Ascending aorta (tissue), 2 donors: ENCODE results near the gene XPC. TPM values are rescaled to one million over a fixed set of nuclear protein-coding genes. Genes with fewer than 3 reads are reported as not detected.

Source experiments
- DNase-seq, 2 donors: peaks; one replicate each; pipeline ENCODE4 v3.0.0-alpha.2; 2019; ENCODE audit warnings: low spot score in 2 of 2
- H3K27ac ChIP-seq, 2 donors: fragments of 200-600 bp; sonication (generic); one replicate each; pipeline ENCODE4 v1.5.1; 2016 to 2017; ENCODE audit warnings: mild to moderate bottlenecking in 1 of 2
- H3K27me3 ChIP-seq: fragments of 200-600 bp; sonication (generic); one replicate; pipeline ENCODE4 v1.5.1; 2017
- H3K36me3 ChIP-seq, 2 donors: fragments of 200-600 bp; sonication (generic); one replicate each; pipeline ENCODE4 v1.5.1; 2016
- H3K4me1 ChIP-seq, 2 donors: fragments of 200-600 bp; sonication (generic); one replicate each; pipeline ENCODE4 v1.5.1; 2016 to 2017; ENCODE audit warnings: mild to moderate bottlenecking in 1 of 2
- H3K4me3 ChIP-seq, 2 donors: fragments of 200-600 bp; sonication (generic); one replicate each; pipeline ENCODE4 v1.5.1; 2016 to 2017; ENCODE audit warnings: mild to moderate bottlenecking in 1 of 2
- H3K9me3 ChIP-seq, 2 donors: fragments of 200-600 bp; sonication (generic); one replicate each; pipeline ENCODE4 v1.5.1; 2016
- intact Hi-C: fragments of 100-400 bp; cut with DNase I; formaldehyde crosslinking; loops from one replicate; pipeline ENCODE4 v1.15.1; 2023
- total RNA-seq: library from RNA; depleted of rRNA; stranded (reverse); fragments of >200 nt; gene quantifications from one replicate; pipeline ENCODE4 v1.1.0, GENCODE V29; 2016
- TF ChIP-seq, protein P1 (sequence below), 3 experiments: fragments of 200-600 bp in 2 of 3; fragments of 450-650 bp in 1 of 3; sonication (generic) in 2 of 3; IDR thresholded peaks; one replicate each; pipeline ENCODE4 v1.5.1; 2016 to 2019; ENCODE audit warnings: antibody characterized with exemption in 3 of 3, mild to moderate bottlenecking in 1 of 3, moderate library complexity in 1 of 3

The XPC gene
- total RNA-seq, 1 donor from 2014 or later: 48.9 TPM

DNA sequence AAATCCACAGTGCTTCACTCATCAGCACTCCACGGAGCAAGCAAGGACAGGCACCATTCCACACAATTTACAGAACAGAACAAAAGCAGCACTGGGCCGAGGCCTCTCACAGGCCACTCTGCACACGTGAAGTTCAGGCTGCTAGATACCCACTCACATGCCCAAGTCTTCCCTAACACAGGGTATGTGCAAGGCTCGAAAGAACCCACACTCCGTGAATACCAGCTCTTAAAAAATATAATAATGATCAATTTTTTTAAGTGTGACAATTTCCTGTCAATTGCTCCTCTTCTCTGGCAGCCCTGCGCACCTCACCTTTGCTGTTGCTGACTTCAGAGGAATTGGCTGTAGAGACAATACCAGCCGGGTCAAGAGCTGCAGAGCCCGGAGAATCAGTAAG, 19.0 kb downstream of the XPC start:
- TF ChIP-seq, protein P1, sequence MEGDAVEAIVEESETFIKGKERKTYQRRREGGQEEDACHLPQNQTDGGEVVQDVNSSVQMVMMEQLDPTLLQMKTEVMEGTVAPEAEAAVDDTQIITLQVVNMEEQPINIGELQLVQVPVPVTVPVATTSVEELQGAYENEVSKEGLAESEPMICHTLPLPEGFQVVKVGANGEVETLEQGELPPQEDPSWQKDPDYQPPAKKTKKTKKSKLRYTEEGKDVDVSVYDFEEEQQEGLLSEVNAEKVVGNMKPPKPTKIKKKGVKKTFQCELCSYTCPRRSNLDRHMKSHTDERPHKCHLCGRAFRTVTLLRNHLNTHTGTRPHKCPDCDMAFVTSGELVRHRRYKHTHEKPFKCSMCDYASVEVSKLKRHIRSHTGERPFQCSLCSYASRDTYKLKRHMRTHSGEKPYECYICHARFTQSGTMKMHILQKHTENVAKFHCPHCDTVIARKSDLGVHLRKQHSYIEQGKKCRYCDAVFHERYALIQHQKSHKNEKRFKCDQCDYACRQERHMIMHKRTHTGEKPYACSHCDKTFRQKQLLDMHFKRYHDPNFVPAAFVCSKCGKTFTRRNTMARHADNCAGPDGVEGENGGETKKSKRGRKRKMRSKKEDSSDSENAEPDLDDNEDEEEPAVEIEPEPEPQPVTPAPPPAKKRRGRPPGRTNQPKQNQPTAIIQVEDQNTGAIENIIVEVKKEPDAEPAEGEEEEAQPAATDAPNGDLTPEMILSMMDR (IDR thresholded peaks at IDR 0.05): no peak
- no peak overlapping the region for H3K27ac ChIP-seq

DNA sequence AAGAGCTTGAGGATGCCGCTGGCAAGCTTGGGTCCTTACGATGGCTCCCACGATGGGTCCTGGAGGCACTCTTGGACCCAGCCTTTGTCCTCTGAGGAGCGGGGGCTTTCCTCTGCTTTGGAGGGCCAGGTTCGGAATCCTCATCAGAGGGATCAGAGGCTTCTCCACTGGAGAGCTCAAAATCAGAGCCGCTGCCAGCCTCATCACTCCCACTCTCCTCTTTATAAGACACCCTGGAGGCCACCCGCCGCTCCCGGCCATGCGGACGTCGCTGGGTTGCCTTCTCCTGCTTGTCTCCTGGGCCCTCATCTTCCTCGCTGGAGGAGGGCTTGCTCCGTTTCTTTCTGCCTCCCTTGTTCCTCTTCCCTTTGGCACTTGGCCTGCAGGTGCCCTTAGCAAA, 20.0 kb downstream of the XPC start:
- Histone ChIP-seq H3K4me3 (no peak overlapping the region), H3K9me3 (peaks cover 0 to 16% of the 10 kb centered on the region in 2 donors), H3K27ac (no peak overlapping the region), H3K4me1 (no peaks in the 10 kb centered on the region), H3K27me3 (no peaks in the 10 kb centered on the region), H3K36me3 (peaks cover 82% of the 10 kb centered on the region in 2 donors)
- intact Hi-C loops: no loop called here
- TF ChIP-seq, protein P1 (IDR thresholded peaks at IDR 0.05): no peak
- no peak for DNase-seq

More for the DNA sequence above, 19.0 kb downstream of the XPC start:
- no peaks in the 10 kb centered on the region for H3K4me1 ChIP-seq
- DNase-seq: no peak
- peaks cover 83 to 85% of the 10 kb centered on the region in 2 donors for H3K36me3 ChIP-seq
- no peaks in the 10 kb centered on the region for H3K27me3 ChIP-seq
- intact Hi-C loops: no loop called here
- H3K4me3 ChIP-seq: no peak overlapping the region
- peaks cover 0 to 16% of the 10 kb centered on the region in 2 donors for H3K9me3 ChIP-seq

DNA sequence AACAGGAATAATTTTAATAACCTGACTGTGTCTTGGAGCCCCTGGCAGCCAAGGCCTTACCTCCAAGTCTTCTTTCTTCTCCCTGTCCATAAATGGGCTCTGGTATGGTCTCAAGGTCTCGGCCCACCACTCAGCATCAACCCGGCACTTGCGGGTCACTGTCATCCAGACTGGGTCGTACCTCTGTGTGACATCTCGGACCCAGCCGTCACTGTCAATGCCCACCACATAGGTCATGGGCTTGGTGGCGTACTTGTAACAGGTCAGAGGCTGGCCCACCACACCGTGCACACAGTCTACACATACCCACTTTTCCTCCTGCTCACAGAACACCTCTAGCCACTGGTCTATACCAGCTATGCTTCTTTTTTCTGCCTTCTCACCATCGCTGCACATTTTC, 20.4 kb downstream of the XPC start:
- intact Hi-C loops: no loop called here
- TF ChIP-seq, protein P1 (IDR thresholded peaks at IDR 0.05): no peak
- no peaks in the 10 kb centered on the region for H3K4me1 ChIP-seq
- peaks cover 0 to 16% of the 10 kb centered on the region in 2 donors for H3K9me3 ChIP-seq
- peaks cover 80 to 82% of the 10 kb centered on the region in 2 donors for H3K36me3 ChIP-seq
- DNase-seq: no peak
- H3K4me3 ChIP-seq: no peak overlapping the region
- no peak overlapping the region for H3K27ac ChIP-seq
- no peaks in the 10 kb centered on the region for H3K27me3 ChIP-seq

DNA sequence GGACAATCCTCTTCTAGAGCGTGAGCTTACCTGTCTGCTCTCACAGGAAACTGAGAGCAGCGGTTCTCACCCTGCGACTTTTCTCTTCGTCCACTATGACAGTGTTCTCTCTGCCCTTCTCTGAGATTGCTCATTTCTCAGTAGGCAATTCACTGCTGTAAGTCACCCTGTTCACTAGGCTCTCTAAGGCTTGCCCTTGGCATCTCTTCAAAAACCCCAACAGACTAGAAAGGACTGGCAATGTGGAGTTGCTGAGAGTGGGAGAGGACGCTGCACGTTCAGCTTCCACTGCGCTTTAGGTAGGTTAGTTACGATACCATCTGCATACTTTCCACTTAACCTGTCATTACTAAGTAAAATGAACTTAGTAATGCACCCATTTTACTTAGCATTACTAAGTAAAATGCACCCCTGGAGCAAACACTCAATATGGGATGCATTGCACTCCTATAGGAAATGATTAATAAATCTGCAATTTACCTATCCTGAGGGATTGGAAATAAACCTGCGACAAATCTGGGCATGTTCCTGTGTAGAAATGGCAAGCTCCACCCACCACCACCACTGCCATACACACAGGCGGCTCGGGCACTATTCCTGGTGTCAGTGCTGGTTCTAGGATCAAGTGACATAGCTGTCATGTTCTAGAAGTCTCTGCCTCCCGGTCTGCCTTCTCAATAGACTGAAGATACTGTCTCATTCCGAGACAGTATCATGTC, 21.4 kb downstream of the XPC start:
- Histone ChIP-seq H3K36me3 (peaks cover 79 to 81% of the 10 kb centered on the region in 2 donors), H3K4me1 (no peaks in the 10 kb centered on the region), H3K4me3 (no peak overlapping the region), H3K27ac (no peak overlapping the region), H3K27me3 (no peaks in the 10 kb centered on the region), H3K9me3 (peaks cover 0 to 12% of the 10 kb centered on the region in 2 donors)
- TF ChIP-seq, protein P1 (IDR thresholded peaks at IDR 0.05): no peak
- no peak for DNase-seq
- intact Hi-C loops: no loop called here

DNA sequence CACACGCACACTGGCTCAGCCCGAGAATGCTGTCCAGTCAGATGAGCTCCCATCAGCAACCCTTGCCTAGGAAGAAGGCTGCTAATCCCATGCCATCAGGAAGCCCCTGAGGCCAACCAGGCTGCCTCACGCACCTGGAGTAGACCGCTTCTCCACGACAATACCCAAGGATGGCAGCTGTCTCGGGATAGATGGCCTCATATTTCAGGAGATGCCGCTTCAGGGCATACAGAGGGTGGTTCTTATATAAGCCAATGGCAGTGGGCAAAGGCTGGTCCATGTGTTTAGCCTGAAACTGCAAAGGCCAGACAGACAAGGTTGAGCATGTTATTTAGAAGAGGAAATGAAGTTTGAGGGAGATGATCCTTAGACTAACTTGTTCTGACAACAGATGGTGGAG, 22.2 kb downstream of the XPC start:
- Histone ChIP-seq H3K9me3 (peaks cover 0 to 4% of the 10 kb centered on the region in 2 donors), H3K27ac (no peak overlapping the region), H3K36me3 (peaks cover 76 to 81% of the 10 kb centered on the region in 2 donors), H3K27me3 (no peaks in the 10 kb centered on the region), H3K4me3 (no peak overlapping the region), H3K4me1 (no peaks in the 10 kb centered on the region)
- intact Hi-C loops: no loop called here
- DNase-seq: no peak
- TF ChIP-seq, protein P1 (IDR thresholded peaks at IDR 0.05): no peak
